Stimulated activated memory B cell treated with anti-CD40 and anti-IgM and Interleukin-4, amounts not matched to agents 10 μg/mL and 1 μg/mL and 100 μg/mL, for 72 hours (primary cell): ENCODE measurements around the gene KIAA0319L.

Source experiments
- ATAC-seq: fragments of 150-1000 bp; cut with Tn5 transposase; 2 replicates; pipeline ENCODE4 v1.10.0; 2021
- H3K27ac Mint-ChIP-seq: one replicate; pipeline ENCODE4 v1.8.0; 2022; ENCODE audit warnings: mild to moderate bottlenecking, mixed read lengths
- H3K27me3 Mint-ChIP-seq: one replicate; pipeline ENCODE4 v1.8.0; 2022; ENCODE audit warnings: mixed read lengths
- H3K36me3 Mint-ChIP-seq: one replicate; pipeline ENCODE4 v1.8.0; 2022; ENCODE audit warnings: mixed read lengths
- H3K4me1 Mint-ChIP-seq: one replicate; pipeline ENCODE4 v1.8.0; 2022; ENCODE audit warnings: mixed read lengths
- H3K4me3 Mint-ChIP-seq: one replicate; pipeline ENCODE4 v1.8.0; 2022; ENCODE audit warnings: mild to moderate bottlenecking, moderate library complexity, mixed read lengths
- H3K9me3 Mint-ChIP-seq: one replicate; pipeline ENCODE4 v1.8.0; 2022; ENCODE audit warnings: mixed read lengths

KIAA0319L gene

GRCh38 chr1:35507947-35508346 lies 49.3 kb downstream of the KIAA0319L start:
- H3K27me3 Mint-ChIP-seq, result no peaks in the 10 kb centered on the region
- H3K36me3 Mint-ChIP-seq, result peaks cover 47% of the 10 kb centered on the region
- no peaks in the 10 kb centered on the region for H3K9me3 Mint-ChIP-seq
- H3K4me1 Mint-ChIP-seq, result peaks cover 34% of the 10 kb centered on the region
- ATAC-seq, result no peak
- no peak overlapping the region for H3K4me3 Mint-ChIP-seq
- H3K27ac Mint-ChIP-seq, result no peak overlapping the region

GRCh38 chr1:35506960-35507912 lies 50.0 kb downstream of the KIAA0319L start:
- Mint-ChIP-seq H3K36me3 (peaks cover 51% of the 10 kb centered on the region), H3K4me1 (peaks cover 40% of the 10 kb centered on the region)
- no peak for ATAC-seq

GRCh38 chr1:35505911-35506798 lies 51.0 kb downstream of the KIAA0319L start:
- Mint-ChIP-seq H3K36me3 (peaks cover 49% of the 10 kb centered on the region), H3K9me3 (no peaks in the 10 kb centered on the region), H3K4me3 (no peak overlapping the region), H3K4me1 (peaks cover 40% of the 10 kb centered on the region), H3K27me3 (no peaks in the 10 kb centered on the region), H3K27ac (peak overlapping the region; percentile 46)
- peak; percentile 88 for ATAC-seq

More at GRCh38 chr1:35506960-35507912, 50.0 kb downstream of the KIAA0319L start:
- H3K9me3 Mint-ChIP-seq, result no peaks in the 10 kb centered on the region
- no peaks in the 10 kb centered on the region for H3K27me3 Mint-ChIP-seq
- H3K27ac Mint-ChIP-seq, result peak overlapping the region; percentile 46
- no peak overlapping the region for H3K4me3 Mint-ChIP-seq

- no peaks in the 10 kb centered on the region for H3K27me3 Mint-ChIP-seq
- no peak overlapping the region for H3K4me3 Mint-ChIP-seq
- peaks cover 51% of the 10 kb centered on the region for H3K36me3 Mint-ChIP-seq
- ATAC-seq, result no peak
- H3K4me1 Mint-ChIP-seq, result peaks cover 19% of the 10 kb centered on the region
- no peak overlapping the region for H3K27ac Mint-ChIP-seq
- H3K9me3 Mint-ChIP-seq, result no peaks in the 10 kb centered on the region
Measured at GRCh38 chr1:35502242-35502641, 55.0 kb downstream of the KIAA0319L start.

GRCh38 chr1:35500439-35500838 lies 56.8 kb downstream of the KIAA0319L start:
- H3K4me1 Mint-ChIP-seq, result peaks cover 11% of the 10 kb centered on the region
- no peak overlapping the region for H3K27ac Mint-ChIP-seq
- no peak for ATAC-seq
- H3K9me3 Mint-ChIP-seq, result no peaks in the 10 kb centered on the region
- no peaks in the 10 kb centered on the region for H3K27me3 Mint-ChIP-seq
- H3K36me3 Mint-ChIP-seq, result peaks cover 43% of the 10 kb centered on the region
- no peak overlapping the region for H3K4me3 Mint-ChIP-seq

GRCh38 chr1:35499652-35500176 lies 57.5 kb downstream of the KIAA0319L start:
- Mint-ChIP-seq H3K9me3 (no peaks in the 10 kb centered on the region), H3K4me3 (no peak overlapping the region), H3K27ac (no peak overlapping the region), H3K36me3 (peaks cover 35% of the 10 kb centered on the region), H3K27me3 (no peaks in the 10 kb centered on the region), H3K4me1 (peaks cover 11% of the 10 kb centered on the region)
- no peak for ATAC-seq

- H3K27me3 Mint-ChIP-seq, result no peaks in the 10 kb centered on the region
- ATAC-seq, result no peak
- no peak overlapping the region for H3K27ac Mint-ChIP-seq
- H3K4me3 Mint-ChIP-seq, result no peak overlapping the region
- H3K36me3 Mint-ChIP-seq, result peaks cover 32% of the 10 kb centered on the region
- no peaks in the 10 kb centered on the region for H3K9me3 Mint-ChIP-seq
- H3K4me1 Mint-ChIP-seq, result peaks cover 11% of the 10 kb centered on the region
Measured at GRCh38 chr1:35499231-35499630, 58.0 kb downstream of the KIAA0319L start.

GRCh38 chr1:35497571-35497970 lies 59.6 kb downstream of the KIAA0319L start:
- H3K4me1 Mint-ChIP-seq, result peaks cover 8% of the 10 kb centered on the region
- ATAC-seq, result no peak
- peaks cover 22% of the 10 kb centered on the region for H3K36me3 Mint-ChIP-seq
- peaks cover 4% of the 10 kb centered on the region for H3K9me3 Mint-ChIP-seq
- no peak overlapping the region for H3K27ac Mint-ChIP-seq
- H3K27me3 Mint-ChIP-seq, result no peaks in the 10 kb centered on the region
- no peak overlapping the region for H3K4me3 Mint-ChIP-seq

GRCh38 chr1:35490250-35490649 lies 67.0 kb downstream of the KIAA0319L start:
- no peak for ATAC-seq
- Mint-ChIP-seq H3K27me3 (no peaks in the 10 kb centered on the region), H3K27ac (no peak overlapping the region), H3K4me3 (no peak overlapping the region), H3K36me3 (peaks cover 40% of the 10 kb centered on the region), H3K9me3 (peaks cover 17% of the 10 kb centered on the region), H3K4me1 (peaks cover 12% of the 10 kb centered on the region)

- H3K27me3 Mint-ChIP-seq, result no peaks in the 10 kb centered on the region
- H3K9me3 Mint-ChIP-seq, result peaks cover 14% of the 10 kb centered on the region
- H3K4me1 Mint-ChIP-seq, result peaks cover 17% of the 10 kb centered on the region
- H3K27ac Mint-ChIP-seq, result no peak overlapping the region
- peaks cover 34% of the 10 kb centered on the region for H3K36me3 Mint-ChIP-seq
- no peak overlapping the region for H3K4me3 Mint-ChIP-seq
- ATAC-seq, result no peak
Measured at GRCh38 chr1:35488336-35488735, 68.9 kb downstream of the KIAA0319L start.

- peaks cover 14% of the 10 kb centered on the region for H3K9me3 Mint-ChIP-seq
- H3K27ac Mint-ChIP-seq, result no peak overlapping the region
- H3K4me1 Mint-ChIP-seq, result peaks cover 17% of the 10 kb centered on the region
- H3K27me3 Mint-ChIP-seq, result no peaks in the 10 kb centered on the region
- no peak overlapping the region for H3K4me3 Mint-ChIP-seq
- no peak for ATAC-seq
- H3K36me3 Mint-ChIP-seq, result peaks cover 33% of the 10 kb centered on the region
Measured at GRCh38 chr1:35486858-35487408, 70.3 kb downstream of the KIAA0319L start.

GRCh38 chr1:35481229-35481628 lies 76.0 kb downstream of the KIAA0319L start:
- no peak overlapping the region for H3K4me3 Mint-ChIP-seq
- ATAC-seq, result no peak
- H3K4me1 Mint-ChIP-seq, result peaks cover 10% of the 10 kb centered on the region
- no peak overlapping the region for H3K27ac Mint-ChIP-seq
- no peaks in the 10 kb centered on the region for H3K27me3 Mint-ChIP-seq
- peaks cover 26% of the 10 kb centered on the region for H3K36me3 Mint-ChIP-seq
- no peaks in the 10 kb centered on the region for H3K9me3 Mint-ChIP-seq

- ATAC-seq, result no peak
- no peak overlapping the region for H3K27ac Mint-ChIP-seq
- H3K4me1 Mint-ChIP-seq, result no peaks in the 10 kb centered on the region
- no peaks in the 10 kb centered on the region for H3K27me3 Mint-ChIP-seq
- H3K4me3 Mint-ChIP-seq, result no peak overlapping the region
- H3K36me3 Mint-ChIP-seq, result peaks cover 48% of the 10 kb centered on the region
- no peaks in the 10 kb centered on the region for H3K9me3 Mint-ChIP-seq
Measured at GRCh38 chr1:35477870-35478269, 79.3 kb downstream of the KIAA0319L start.

- Mint-ChIP-seq H3K27ac (no peak overlapping the region), H3K9me3 (no peaks in the 10 kb centered on the region), H3K36me3 (peaks cover 56% of the 10 kb centered on the region), H3K27me3 (no peaks in the 10 kb centered on the region), H3K4me1 (no peaks in the 10 kb centered on the region), H3K4me3 (no peak overlapping the region)
- no peak for ATAC-seq
Measured at GRCh38 chr1:35475856-35476674, 81.1 kb downstream of the KIAA0319L start.
